ENCODE results near the gene SLC10A3. TPM values are rescaled to one million over a fixed set of nuclear protein-coding genes. Genes with fewer than 3 reads are reported as not detected.

SLC10A3 gene
- total RNA-seq, 1 donor from 2014 or later, result 10.4 TPM

GRCh38 chrX:154495472-154495922 is 5.1 kb upstream of the SLC10A3 start:
- H3K9me3 Mint-ChIP-seq (ENCODE audit: low read depth), result peaks cover 6% of the 10 kb centered on the region

GRCh38 chrX:154494715-154495114 is 4.3 kb upstream of the SLC10A3 start:
- Mint-ChIP-seq H3K36me3 (ENCODE audit: insufficient read depth) (peaks cover under 1% of the 10 kb centered on the region), H3K9me3 (ENCODE audit: low read depth) (peaks cover 6% of the 10 kb centered on the region)
- TF ChIP-seq CTCF (IDR thresholded peaks at IDR 0.05; ENCODE audit: unreplicated experiment), result no peak

More at GRCh38 chrX:154495472-154495922, 5.1 kb upstream of the SLC10A3 start:
- DNase-seq (ENCODE audit: low spot score, unreplicated experiment), result no peak
- H3K27ac Mint-ChIP-seq, result no peak overlapping the region
- no peak overlapping the region for H3K4me3 Mint-ChIP-seq (ENCODE audit: low read depth)
- peaks cover 3% of the 10 kb centered on the region for H3K4me1 Mint-ChIP-seq (ENCODE audit: low read depth)
- no peaks in the 10 kb centered on the region for H3K36me3 Mint-ChIP-seq (ENCODE audit: insufficient read depth)
- H3K27me3 Mint-ChIP-seq, result no peaks in the 10 kb centered on the region
- TF ChIP-seq CTCF (IDR thresholded peaks at IDR 0.05; ENCODE audit: unreplicated experiment), result no peak

GRCh38 chrX:154490021-154490413 is 412 bp downstream of the SLC10A3 start:
- Mint-ChIP-seq H3K27me3 (no peaks in the 10 kb centered on the region), H3K9me3 (ENCODE audit: low read depth) (peaks cover 6% of the 10 kb centered on the region), H3K36me3 (ENCODE audit: insufficient read depth) (peaks cover 2% of the 10 kb centered on the region), H3K27ac (peak overlapping the region; percentile 84), H3K4me3 (ENCODE audit: low read depth) (peak overlapping the region; percentile 74), H3K4me1 (ENCODE audit: low read depth) (peaks cover 3% of the 10 kb centered on the region)
- DNase-seq (ENCODE audit: low spot score, unreplicated experiment), result no peak
- no peak for TF ChIP-seq CTCF (IDR thresholded peaks at IDR 0.05; ENCODE audit: unreplicated experiment)

More at GRCh38 chrX:154494715-154495114, 4.3 kb upstream of the SLC10A3 start:
- no peak for DNase-seq (ENCODE audit: low spot score, unreplicated experiment)
- Mint-ChIP-seq H3K27me3 (no peaks in the 10 kb centered on the region), H3K27ac (no peak overlapping the region), H3K4me3 (ENCODE audit: low read depth) (no peak overlapping the region), H3K4me1 (ENCODE audit: low read depth) (peaks cover 4% of the 10 kb centered on the region)

GRCh38 chrX:154489182-154489581 is 1.2 kb downstream of the SLC10A3 start:
- no peak for DNase-seq (ENCODE audit: low spot score, unreplicated experiment)
- peaks cover 2% of the 10 kb centered on the region for H3K36me3 Mint-ChIP-seq (ENCODE audit: insufficient read depth)
- peaks cover 6% of the 10 kb centered on the region for H3K9me3 Mint-ChIP-seq (ENCODE audit: low read depth)
- peak overlapping the region; percentile 74 for H3K4me3 Mint-ChIP-seq (ENCODE audit: low read depth)
- H3K27me3 Mint-ChIP-seq, result no peaks in the 10 kb centered on the region
- TF ChIP-seq CTCF (IDR thresholded peaks at IDR 0.05; ENCODE audit: unreplicated experiment), result no peak
- peaks cover 3% of the 10 kb centered on the region for H3K4me1 Mint-ChIP-seq (ENCODE audit: low read depth)
- H3K27ac Mint-ChIP-seq, result no peak overlapping the region

- Mint-ChIP-seq H3K36me3 (ENCODE audit: insufficient read depth) (peaks cover 3% of the 10 kb centered on the region), H3K4me3 (ENCODE audit: low read depth) (no peak overlapping the region), H3K4me1 (ENCODE audit: low read depth) (peaks cover 3% of the 10 kb centered on the region), H3K9me3 (ENCODE audit: low read depth) (peaks cover 6% of the 10 kb centered on the region), H3K27ac (no peak overlapping the region), H3K27me3 (no peaks in the 10 kb centered on the region)
- no peak for TF ChIP-seq CTCF (IDR thresholded peaks at IDR 0.05; ENCODE audit: unreplicated experiment)
- DNase-seq (ENCODE audit: low spot score, unreplicated experiment), result no peak
These were observed 1.9 kb downstream of the SLC10A3 start for GRCh38 chrX:154488336-154489075.

Measured in progenitor cell of endocrine pancreas (in vitro differentiated cells).